HG03159 (cell line): ENCODE measurements around the gene FZD8.

Source experiments
- ATAC-seq: cut with Tn5 transposase; IDR thresholded peaks from one replicate; pipeline ENCODE4 v1.9.1; 2021; ENCODE audit warnings: mild to moderate bottlenecking, moderate library complexity; ENCODE audit not compliant: unreplicated experiment

Gene FZD8

GRCh38 chr10:35641676-35642034 is 441 bp downstream of the FZD8 start:
- ATAC-seq: peak; percentile 22

GRCh38 chr10:35640951-35641675 is 983 bp downstream of the FZD8 start:
- peak; percentile 35 for ATAC-seq

DNA sequence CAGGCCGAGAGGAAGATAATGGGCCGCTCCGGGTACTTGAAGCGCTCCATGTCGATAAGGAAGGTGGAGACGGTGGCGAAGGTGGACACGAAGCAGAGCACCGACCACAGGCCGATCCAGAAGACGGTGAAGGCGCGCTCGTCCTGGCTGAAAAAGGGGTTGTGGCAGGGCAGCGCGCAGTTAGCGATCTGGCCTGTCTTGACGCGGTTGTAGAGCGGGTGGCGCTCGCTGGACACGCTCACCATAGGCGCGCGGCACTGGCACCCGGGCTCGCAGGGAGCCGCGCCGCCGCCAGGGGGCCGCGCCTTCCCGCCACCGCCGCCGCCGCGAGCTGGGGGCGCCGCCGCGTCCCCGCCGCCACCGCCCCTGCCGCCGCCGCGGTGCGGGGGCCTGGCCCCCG is 1.6 kb downstream of the FZD8 start:
- ATAC-seq: peak; percentile 35

DNA sequence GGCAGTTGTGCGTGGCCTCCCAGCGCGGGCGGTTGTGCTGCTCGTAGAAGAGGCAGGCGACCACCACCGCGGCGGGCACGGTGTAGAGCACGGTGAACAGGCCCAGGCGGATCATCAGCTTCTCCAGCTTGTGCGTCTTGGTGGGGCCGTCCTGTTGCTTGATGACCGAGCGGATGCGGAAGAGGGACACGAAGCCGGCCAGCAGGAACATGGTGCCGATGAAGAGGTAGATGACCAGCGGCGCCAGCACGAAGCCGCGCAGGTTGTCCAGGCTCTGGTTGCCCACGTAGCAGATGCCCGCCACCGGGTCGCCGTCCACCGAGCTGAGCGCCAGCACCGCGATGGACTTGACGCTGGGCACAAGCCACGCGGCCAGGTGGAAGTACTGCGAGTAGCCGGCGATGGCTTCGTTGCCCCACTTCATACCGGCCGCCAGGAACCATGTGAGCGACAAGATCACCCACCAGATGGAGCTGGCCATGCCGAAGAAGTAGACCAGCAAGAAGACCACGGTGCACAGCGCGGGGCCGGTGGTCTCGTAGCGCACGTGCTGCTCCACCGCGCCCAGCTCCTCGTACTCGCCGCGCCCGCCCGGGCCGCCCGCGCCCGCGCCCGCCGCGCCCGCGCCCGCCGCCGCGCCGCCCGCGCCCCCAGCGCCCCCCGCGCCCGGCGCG is 2.2 kb downstream of the FZD8 start:
- no peak for ATAC-seq

- ATAC-seq: no peak
Measured at GRCh38 chr10:35639021-35639727, 2.9 kb downstream of the FZD8 start.

DNA sequence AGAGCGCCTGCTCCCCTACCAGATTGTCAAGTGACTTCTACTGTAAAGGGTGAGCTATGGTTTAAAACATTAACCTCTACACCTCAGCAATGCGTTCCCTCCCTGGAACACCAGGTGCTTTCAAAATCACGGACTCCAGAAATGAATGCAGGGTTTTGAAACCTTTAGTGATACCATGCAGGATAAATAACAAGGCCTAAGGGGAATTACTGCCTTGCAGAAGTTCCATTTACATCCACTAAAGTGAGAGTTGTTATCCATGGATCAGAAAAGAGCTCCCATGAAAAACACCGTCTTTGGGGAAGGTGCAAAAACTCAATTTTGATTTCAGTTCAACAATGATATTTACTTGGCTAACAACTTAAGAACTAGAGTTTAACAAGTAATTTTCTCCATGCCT is 4.0 kb downstream of the FZD8 start:
- ATAC-seq: no peak

GRCh38 chr10:35637462-35637861 is 4.6 kb downstream of the FZD8 start:
- ATAC-seq: no peak

DNA sequence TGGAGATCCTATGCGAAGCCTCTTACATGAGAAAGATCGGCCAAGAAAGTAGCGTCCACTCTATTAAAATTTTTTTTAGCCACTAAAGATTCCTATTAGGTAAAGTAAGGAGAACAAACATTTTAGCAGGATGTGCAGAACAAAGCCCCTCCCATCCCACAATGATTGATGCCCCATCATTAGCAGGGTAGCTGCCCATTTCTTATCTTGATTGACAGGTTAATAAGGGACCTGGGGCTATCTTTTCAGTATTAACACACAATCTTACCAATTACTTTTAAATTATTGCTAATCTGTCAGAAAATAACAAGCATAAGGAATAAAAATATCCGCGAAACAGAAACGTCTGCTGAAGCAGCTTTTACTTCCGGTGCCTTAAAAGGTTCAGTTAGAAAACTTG is 5.1 kb downstream of the FZD8 start:
- no peak for ATAC-seq

GRCh38 chr10:35635576-35635975 is 6.5 kb downstream of the FZD8 start:
- ATAC-seq: peak; percentile 75

DNA sequence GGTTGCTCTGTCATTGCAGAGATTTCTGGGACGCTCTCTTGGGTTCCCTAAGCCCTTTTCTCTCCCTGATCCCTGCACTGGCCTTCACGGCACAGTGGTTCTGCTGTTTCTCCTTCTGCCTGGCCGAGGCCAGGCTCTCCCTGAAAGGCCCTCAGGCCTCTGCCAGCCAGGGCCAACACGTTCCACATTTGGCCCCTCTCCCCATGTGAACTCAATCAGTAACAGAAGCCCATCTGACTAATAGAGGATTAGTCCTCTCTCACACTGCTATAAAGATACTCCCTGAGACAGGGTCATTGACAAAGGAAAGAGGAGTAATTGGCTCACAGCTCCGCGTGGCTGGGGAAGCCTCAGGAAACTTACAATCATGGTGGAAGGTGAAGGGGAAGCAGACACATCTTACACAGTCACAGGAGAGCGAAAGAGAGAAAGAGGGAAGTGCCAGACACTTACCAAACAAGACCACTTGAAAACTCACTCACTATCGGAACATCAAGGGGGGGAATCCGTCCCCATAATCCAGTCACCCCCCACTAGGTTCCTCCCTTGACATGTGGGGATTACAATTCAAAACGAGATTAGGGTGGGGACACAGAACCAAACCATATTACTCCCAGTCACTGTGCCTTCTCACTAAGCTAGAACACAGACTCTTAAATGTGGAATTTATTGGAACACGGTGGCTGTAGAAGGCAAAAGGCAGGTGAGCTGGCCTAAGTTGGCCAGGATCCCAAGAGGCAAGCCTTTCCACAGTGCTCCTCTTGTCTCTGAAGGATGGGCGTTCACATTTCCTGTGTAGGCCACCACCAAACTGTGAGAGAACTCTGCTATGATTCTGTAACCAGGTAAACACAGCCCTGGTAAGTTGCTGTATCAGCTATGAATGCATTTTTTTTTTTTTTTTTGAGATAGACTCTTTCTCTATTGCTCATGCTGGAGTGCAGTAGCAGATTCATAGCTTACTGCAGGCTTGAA is 8.8 kb downstream of the FZD8 start:
- no peak for ATAC-seq

GRCh38 chr10:35632027-35632426 is 10.1 kb downstream of the FZD8 start:
- ATAC-seq: no peak

DNA sequence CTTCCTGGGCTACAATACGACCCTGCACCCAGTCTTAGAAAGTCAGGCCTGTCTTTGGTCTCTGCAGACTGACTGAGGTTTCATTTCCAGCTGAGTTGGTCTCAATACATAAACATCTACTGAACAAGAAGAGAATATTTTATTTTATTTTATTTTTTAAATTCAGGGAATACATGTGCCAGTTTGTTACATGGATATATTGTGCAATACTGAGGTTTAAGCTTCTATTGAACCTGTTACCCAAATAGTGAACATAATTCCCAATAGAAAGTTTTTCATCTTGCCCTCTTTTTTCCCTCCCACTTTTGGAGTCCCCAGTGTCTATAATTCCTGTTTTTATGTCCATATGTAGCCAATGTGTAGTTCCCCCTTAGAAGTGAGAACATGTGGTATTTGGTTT is 10.7 kb downstream of the FZD8 start:
- ATAC-seq: no peak

DNA sequence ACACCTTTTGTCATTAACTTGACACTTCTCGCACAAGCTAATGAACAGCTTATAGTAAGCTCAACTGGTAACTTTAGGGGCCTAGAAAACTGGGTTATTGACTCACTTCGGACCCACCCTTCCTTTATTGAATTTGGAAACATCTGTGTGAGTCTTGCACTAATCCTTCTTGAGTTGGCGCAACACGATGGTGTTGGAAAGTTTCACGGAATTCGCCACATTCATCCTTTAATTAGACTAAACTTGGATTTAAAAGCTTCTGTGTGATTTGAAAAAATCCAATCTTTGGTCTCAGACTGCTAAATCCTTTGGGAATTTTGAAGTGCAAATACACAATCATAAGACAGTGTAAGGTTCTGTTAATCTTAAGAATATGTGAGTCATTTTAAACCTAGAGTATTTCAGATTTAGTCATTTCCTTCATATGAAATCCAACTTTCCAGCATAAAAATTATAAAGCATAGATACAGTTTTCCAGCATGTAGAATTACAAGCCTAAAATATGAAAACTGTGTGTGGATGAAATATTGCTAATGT is 15.1 kb downstream of the FZD8 start:
- no peak for ATAC-seq

- no peak for ATAC-seq
Measured at GRCh38 chr10:35614312-35614711, 27.8 kb downstream of the FZD8 start.

DNA sequence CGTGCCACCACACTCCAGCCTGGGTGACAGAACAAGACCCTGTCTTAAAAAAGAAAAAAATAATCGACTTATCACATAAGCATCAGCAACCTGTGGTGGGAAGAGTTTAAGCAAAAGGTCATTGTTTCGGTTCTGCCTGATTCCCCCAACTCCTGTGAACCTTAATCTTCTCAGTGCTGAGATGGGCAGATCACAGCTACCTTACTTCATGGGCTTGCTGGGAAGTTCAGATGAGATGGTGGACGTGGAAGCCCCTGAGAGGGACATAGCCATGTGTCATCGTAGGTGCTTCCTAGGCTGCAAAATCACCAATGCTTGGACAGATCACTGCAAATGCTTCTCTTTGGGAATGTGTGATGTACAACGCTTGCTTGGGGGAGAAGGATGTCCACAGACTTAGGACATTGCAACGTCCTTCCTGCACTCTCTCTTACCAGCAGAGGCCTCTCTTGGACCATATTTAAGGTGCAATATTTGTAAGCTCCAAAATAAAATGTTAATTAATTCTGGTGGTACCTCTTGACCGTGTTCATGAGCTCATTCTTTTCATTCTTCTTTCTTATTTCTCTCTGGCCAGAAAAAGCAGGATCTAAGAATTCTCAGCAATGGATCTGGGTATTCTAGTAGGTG is 28.4 kb downstream of the FZD8 start:
- no peak for ATAC-seq

GRCh38 chr10:35613107-35613440 is 29.0 kb downstream of the FZD8 start:
- ATAC-seq: no peak

GRCh38 chr10:35612385-35613106 is 29.6 kb downstream of the FZD8 start:
- ATAC-seq: no peak

DNA sequence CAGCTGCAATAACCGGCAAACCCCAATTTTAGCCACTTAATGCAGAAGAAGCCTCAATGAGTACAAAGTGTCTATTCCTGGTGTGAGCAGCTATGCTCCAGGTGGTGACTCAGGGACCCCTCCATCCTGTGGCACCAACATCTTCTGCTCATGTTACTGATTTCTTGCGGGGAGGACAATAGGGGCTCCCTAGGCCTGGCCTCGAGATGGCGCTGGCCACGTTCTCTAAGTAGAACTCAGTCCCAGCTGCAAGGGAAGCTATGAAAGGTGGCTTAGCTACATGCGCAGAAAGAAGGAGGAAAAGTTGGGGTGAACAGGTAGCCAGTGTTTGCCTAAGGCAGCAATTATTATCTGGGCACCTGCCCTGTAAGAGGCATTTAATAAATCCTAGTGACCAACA is 30.3 kb downstream of the FZD8 start:
- ATAC-seq: no peak

DNA sequence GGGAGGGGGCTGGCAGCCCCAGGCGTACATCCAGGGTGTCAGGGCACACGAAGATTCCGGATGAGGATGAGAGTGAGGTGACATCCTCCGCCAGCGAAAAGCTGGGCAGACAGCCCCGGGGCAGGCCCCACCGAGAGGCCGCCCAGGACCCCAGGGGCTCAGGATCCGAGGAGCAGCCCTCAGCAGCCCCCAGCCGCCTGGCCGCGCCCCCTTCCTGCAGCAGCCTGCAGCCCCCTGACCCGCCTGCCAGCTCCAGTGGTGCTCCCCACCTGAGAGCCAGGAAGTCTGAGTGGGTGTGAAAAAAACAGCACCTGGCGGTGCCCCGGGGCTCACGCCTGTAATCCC is 33.8 kb downstream of the FZD8 start:
- ATAC-seq: no peak
